DOHH2 (cell line): ENCODE measurements around the gene CENPK.

ENCODE experiments used
- CTCF ChIP-seq: fragments of 200-600 bp; sonication (generic); IDR thresholded peaks from one replicate; pipeline ENCODE4 v1.5.1; 2014; ENCODE audit warnings: antibody characterized with exemption, mild to moderate bottlenecking, low read depth, low read length; ENCODE audit not compliant: poor library complexity, severe bottlenecking
- EZH2phosphoT487 ChIP-seq: fragments of 200-600 bp; sonication (generic); IDR thresholded peaks from 2 replicates; pipeline ENCODE4 v1.6.1; 2017; ENCODE audit warnings: borderline replicate concordance, mild to moderate bottlenecking, antibody characterized with exemption, low read length, moderate library complexity, mixed read lengths

- TF ChIP-seq CTCF = no peak
- TF ChIP-seq EZH2phosphoT487 = no peak
These were observed 18.5 kb downstream of the CENPK start for GRCh38 chr5:65544473-65544872.
